ENCODE data around the gene KDM2B. TPM values are rescaled to one million over a fixed set of nuclear protein-coding genes. Genes with fewer than 3 reads are reported as not detected.

The KDM2B gene
- total and polyA plus RNA-seq, 2 donors (not counting 3 experiments of a cell fraction or from before 2014, with no cell fraction given), result 26.8 to 37.3 TPM

- no peaks in the 10 kb centered on the region for H3K79me2 ChIP-seq (ENCODE audit: control insufficient read depth, insufficient read depth, low read length)
- H3K4me3 ChIP-seq (replicated peaks in 1 of 3; ENCODE audit: insufficient read depth in 1 of 3, low read depth in 1 of 3, low read length in 3 of 3), result no peak overlapping the region
- no peaks in the 10 kb centered on the region for H3K4me1 ChIP-seq (ENCODE audit: control insufficient read depth, extremely low read depth, insufficient read depth, low read length)
- BruUV-seq (replicated peaks), result no TSS peak
- dilution Hi-C loops (cut with MboI; ENCODE audit: extremely low pct_ligation_motif_present, low sequenced_read_pairs), result no loop called here
- TF ChIP-seq, protein P1, sequence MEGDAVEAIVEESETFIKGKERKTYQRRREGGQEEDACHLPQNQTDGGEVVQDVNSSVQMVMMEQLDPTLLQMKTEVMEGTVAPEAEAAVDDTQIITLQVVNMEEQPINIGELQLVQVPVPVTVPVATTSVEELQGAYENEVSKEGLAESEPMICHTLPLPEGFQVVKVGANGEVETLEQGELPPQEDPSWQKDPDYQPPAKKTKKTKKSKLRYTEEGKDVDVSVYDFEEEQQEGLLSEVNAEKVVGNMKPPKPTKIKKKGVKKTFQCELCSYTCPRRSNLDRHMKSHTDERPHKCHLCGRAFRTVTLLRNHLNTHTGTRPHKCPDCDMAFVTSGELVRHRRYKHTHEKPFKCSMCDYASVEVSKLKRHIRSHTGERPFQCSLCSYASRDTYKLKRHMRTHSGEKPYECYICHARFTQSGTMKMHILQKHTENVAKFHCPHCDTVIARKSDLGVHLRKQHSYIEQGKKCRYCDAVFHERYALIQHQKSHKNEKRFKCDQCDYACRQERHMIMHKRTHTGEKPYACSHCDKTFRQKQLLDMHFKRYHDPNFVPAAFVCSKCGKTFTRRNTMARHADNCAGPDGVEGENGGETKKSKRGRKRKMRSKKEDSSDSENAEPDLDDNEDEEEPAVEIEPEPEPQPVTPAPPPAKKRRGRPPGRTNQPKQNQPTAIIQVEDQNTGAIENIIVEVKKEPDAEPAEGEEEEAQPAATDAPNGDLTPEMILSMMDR (IDR thresholded peaks at IDR 0.05; ENCODE audit: extremely low read depth in 1 of 2, insufficient read depth in 1 of 2, low read depth in 1 of 2, low read length in 2 of 2), result no peak
- TF ChIP-seq EZH2 (IDR thresholded peaks at IDR 0.05; ENCODE audit: borderline replicate concordance, low read depth, low read length, severe bottlenecking), result no peak
- no peak for TF ChIP-seq MYC (IDR thresholded peaks at IDR 0.05; ENCODE audit: low read depth, low read length)
- H2AFZ ChIP-seq (ENCODE audit: low read depth, low read length), result no peak overlapping the region
- no peaks in the 10 kb centered on the region for H4K20me1 ChIP-seq (replicated peaks; ENCODE audit: control insufficient read depth, extremely low read depth, insufficient read depth, low read length)
- no peak for DNase-seq (ENCODE audit: low read depth, low spot score)
- H3K9me1 ChIP-seq (replicated peaks; ENCODE audit: control insufficient read depth, extremely low read depth, insufficient read depth, low read length), result no peaks in the 10 kb centered on the region
- CTCF ChIA-PET, result interaction anchor here (1.3 to 2.1 kb wide), 3 partner anchors 13 to 162 kb away, joined by 3 to 5 read pairs (median 5); partner anchors contain the start of gene MORN3
- no peaks in the 10 kb centered on the region for H3K9me3 ChIP-seq (replicated peaks; ENCODE audit: control insufficient read depth, insufficient read depth, low read length)
- no peak for FAIRE-seq
- no peaks in the 10 kb centered on the region for H3K27me3 ChIP-seq (ENCODE audit: control insufficient read depth in 2 of 2, insufficient read depth in 2 of 2, low read length in 2 of 2)
- no peak overlapping the region for H3K9ac ChIP-seq (replicated peaks; ENCODE audit: extremely low read depth, insufficient read depth, low read length)
- no peak overlapping the region for H3K27ac ChIP-seq (ENCODE audit: insufficient read depth, low read depth, low read length)
- POLR2A ChIA-PET, result no interaction called here
- peaks cover 0 to 3% of the 10 kb centered on the region in 2 experiments for H3K36me3 ChIP-seq (ENCODE audit: control insufficient read depth in 2 of 2, extremely low read depth in 1 of 2, insufficient read depth in 2 of 2, low read length in 2 of 2)
- H3K4me2 ChIP-seq (ENCODE audit: insufficient read depth, low read length), result no peak overlapping the region
- intact Hi-C loops (cut with micrococcal nuclease), result no loop called here
Observed at GRCh38 chr12:121507984-121508383, 72.8 kb downstream of the KDM2B start.

DNA sequence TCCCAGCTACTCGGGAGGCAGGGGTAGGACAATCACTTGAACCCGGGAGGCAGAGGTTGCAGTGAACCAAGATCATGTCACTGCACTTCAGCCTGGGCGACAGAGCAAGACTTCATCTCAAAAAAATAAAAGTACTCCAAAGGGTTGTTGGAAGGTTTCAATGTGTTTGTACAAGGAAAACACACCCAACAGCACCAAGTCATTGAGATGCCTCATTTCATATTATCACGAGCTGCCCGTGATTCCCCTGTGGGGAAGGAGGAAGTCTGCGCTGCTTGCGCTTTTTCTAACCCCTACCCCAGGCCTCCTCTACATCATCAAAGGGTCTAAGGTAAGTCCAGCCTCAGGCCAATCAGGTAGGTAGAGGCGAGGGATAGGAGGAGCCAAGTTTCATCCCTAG lies 73.6 kb downstream of the KDM2B start:
- DNase-seq (ENCODE audit: low read depth, low spot score) (no peak), FAIRE-seq (no peak)
- intact Hi-C loops (cut with micrococcal nuclease), result no loop called here
- dilution Hi-C loops (cut with MboI; ENCODE audit: extremely low pct_ligation_motif_present, low sequenced_read_pairs), result no loop called here
- no TSS peak for BruUV-seq (replicated peaks)
- H3K36me3 ChIP-seq (ENCODE audit: control insufficient read depth in 2 of 2, extremely low read depth in 1 of 2, insufficient read depth in 2 of 2, low read length in 2 of 2), result peaks cover 0 to 3% of the 10 kb centered on the region in 2 experiments
- no peaks in the 10 kb centered on the region for H3K9me1 ChIP-seq (replicated peaks; ENCODE audit: control insufficient read depth, extremely low read depth, insufficient read depth, low read length)
- H3K4me3 ChIP-seq (replicated peaks in 1 of 3; ENCODE audit: insufficient read depth in 1 of 3, low read depth in 1 of 3, low read length in 3 of 3), result no peak overlapping the region
- TF ChIP-seq EZH2 (IDR thresholded peaks at IDR 0.05; ENCODE audit: borderline replicate concordance, low read depth, low read length, severe bottlenecking) (no peak), FOS (IDR thresholded peaks at IDR 0.05; ENCODE audit: borderline replicate concordance, insufficient read depth, low read length) (no peak), JUN (IDR thresholded peaks at IDR 0.05; ENCODE audit: borderline replicate concordance, insufficient read depth, insufficient read length, low read depth) (no peak), POLR2AphosphoS5 (IDR thresholded peaks at IDR 0.05; ENCODE audit: insufficient read depth, low read depth, low read length) (no peak), MAX (IDR thresholded peaks at IDR 0.05; ENCODE audit: insufficient read depth, insufficient read length) (no peak), POLR2A (IDR thresholded peaks at IDR 0.05; ENCODE audit: low read depth, low read length) (no peak), MYC (IDR thresholded peaks at IDR 0.05; ENCODE audit: low read depth, low read length) (no peak), GATA2 (IDR thresholded peaks at IDR 0.05; ENCODE audit: insufficient read depth, insufficient read length, low read depth, low read length) (no peak)
- TF ChIP-seq, protein P1 (IDR thresholded peaks at IDR 0.05; ENCODE audit: extremely low read depth in 1 of 2, insufficient read depth in 1 of 2, low read depth in 1 of 2, low read length in 2 of 2), result no peak
- H3K27me3 ChIP-seq (ENCODE audit: control insufficient read depth in 2 of 2, insufficient read depth in 2 of 2, low read length in 2 of 2), result no peaks in the 10 kb centered on the region
- no peaks in the 10 kb centered on the region for H4K20me1 ChIP-seq (replicated peaks; ENCODE audit: control insufficient read depth, extremely low read depth, insufficient read depth, low read length)
- ChIA-PET POLR2A (no interaction called here), CTCF (interaction anchor here (0.9 to 2.1 kb wide), 5 partner anchors 10 to 162 kb away, joined by 3 to 5 read pairs (median 3); partner anchors contain the start of gene MORN3)
- H3K4me1 ChIP-seq (ENCODE audit: control insufficient read depth, extremely low read depth, insufficient read depth, low read length), result no peaks in the 10 kb centered on the region
- no peak overlapping the region for H2AFZ ChIP-seq (ENCODE audit: low read depth, low read length)
- no peak overlapping the region for H3K9ac ChIP-seq (replicated peaks; ENCODE audit: extremely low read depth, insufficient read depth, low read length)
- no peak overlapping the region for H3K27ac ChIP-seq (ENCODE audit: insufficient read depth, low read depth, low read length)
- H3K4me2 ChIP-seq (ENCODE audit: insufficient read depth, low read length), result no peak overlapping the region
- no peaks in the 10 kb centered on the region for H3K9me3 ChIP-seq (replicated peaks; ENCODE audit: control insufficient read depth, insufficient read depth, low read length)
- H3K79me2 ChIP-seq (ENCODE audit: control insufficient read depth, insufficient read depth, low read length), result no peaks in the 10 kb centered on the region
